ENCODE results near the gene TICAM1.
A peak's percentile ranks its signal among the peaks of the same experiment; 100 is the strongest.

DNA sequence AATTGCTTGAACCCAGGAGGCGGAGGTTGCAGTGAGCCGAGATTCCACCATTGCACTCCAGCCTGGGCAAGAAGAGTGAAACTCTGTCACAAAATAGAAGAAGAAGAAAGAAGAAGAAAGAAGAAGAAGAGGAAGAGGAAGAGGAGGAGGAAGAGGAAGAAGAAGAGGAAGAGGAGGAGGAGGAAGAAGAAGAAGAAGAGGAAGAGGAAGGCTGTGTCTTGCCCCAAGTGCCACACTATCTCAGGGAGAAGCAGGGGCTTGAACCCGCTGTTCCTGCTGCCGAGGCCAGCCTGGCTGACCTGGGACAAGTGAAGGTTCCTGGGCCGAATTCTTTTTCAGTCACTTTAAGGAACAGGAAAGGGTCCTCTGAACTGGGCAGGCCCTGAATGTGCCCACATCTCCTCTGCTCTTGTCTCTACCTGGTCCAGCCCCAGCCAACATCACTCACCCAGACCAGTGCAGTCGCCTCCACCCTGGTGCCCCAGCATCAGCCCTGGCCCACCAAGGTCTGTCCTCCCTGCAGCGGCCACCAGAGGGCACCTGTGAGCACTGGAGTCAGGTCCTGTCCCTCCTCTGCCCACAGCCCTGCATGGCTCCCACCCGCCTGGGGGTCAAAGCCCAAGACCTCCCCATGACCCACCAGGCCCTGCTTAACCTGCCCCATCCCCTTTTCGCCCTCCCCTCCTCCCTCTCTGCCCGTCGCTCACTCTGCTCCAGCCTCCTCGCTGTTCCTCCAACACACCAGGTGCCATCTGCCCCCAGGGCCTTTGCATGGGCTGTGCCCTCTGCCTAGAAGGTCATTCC, 20.0 kb downstream of the TICAM1 start:
- TF ChIP-seq, protein P1, sequence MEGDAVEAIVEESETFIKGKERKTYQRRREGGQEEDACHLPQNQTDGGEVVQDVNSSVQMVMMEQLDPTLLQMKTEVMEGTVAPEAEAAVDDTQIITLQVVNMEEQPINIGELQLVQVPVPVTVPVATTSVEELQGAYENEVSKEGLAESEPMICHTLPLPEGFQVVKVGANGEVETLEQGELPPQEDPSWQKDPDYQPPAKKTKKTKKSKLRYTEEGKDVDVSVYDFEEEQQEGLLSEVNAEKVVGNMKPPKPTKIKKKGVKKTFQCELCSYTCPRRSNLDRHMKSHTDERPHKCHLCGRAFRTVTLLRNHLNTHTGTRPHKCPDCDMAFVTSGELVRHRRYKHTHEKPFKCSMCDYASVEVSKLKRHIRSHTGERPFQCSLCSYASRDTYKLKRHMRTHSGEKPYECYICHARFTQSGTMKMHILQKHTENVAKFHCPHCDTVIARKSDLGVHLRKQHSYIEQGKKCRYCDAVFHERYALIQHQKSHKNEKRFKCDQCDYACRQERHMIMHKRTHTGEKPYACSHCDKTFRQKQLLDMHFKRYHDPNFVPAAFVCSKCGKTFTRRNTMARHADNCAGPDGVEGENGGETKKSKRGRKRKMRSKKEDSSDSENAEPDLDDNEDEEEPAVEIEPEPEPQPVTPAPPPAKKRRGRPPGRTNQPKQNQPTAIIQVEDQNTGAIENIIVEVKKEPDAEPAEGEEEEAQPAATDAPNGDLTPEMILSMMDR (IDR thresholded peaks at IDR 0.05; ENCODE audit: low read depth, low read length), result peak; percentile 75
- no peak for TF ChIP-seq POLR2A (IDR thresholded peaks at IDR 0.05; ENCODE audit: extremely low read depth, insufficient read length)
- TF ChIP-seq, protein P2, sequence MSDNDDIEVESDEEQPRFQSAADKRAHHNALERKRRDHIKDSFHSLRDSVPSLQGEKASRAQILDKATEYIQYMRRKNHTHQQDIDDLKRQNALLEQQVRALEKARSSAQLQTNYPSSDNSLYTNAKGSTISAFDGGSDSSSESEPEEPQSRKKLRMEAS (IDR thresholded peaks at IDR 0.05; ENCODE audit: low read depth, low read length), result no peak
- TF ChIP-seq MYC (IDR thresholded peaks at IDR 0.05; ENCODE audit: low read depth, low read length), result no peak

Data from NB4 (cell line).